ENCODE results near the gene ACVRL1. TPM values are rescaled to one million over a fixed set of nuclear protein-coding genes. Genes with fewer than 3 reads are reported as not detected.

Gene ACVRL1
- total RNA-seq, 1 donor from 2014 or later = 933 TPM

DNA sequence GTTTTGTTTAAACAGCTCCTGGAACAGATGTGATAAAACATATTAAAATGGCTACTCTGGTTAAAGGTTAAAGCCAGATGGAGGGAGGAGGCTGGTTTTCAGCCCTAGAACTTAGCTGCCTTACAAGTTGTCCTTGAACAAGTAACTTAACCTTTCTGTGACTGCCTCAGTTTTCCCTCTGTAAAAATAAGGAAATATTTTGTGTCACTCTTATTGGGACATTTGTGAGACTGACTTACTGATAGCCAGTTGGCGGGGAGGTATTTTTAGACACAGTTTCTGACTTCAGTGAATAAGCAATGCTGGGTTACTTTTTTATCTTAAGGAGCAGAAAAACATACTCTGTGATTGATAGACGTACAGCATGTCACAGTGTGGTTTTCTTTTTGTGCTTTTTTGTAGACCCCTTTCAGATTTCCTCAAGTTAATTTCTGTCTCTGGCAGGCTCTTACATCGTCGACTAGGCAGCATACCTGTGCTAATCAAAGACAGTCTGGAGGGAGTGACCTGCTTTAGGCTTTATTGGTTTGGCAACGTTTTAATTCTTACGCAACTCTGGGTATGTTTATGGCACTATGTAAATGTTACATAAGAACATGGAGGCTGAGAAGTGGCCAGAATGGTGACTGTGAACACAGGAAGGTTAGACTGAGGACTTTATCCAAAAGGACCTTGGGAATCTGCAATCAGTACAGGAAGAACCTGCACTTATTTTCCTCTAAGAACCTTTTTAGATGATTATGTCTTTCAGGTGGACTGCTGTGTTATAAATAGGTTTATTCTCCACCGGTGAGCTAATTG is 47.5 kb downstream of the ACVRL1 start:
- DNase-seq (ENCODE audit: extremely low read depth, low read depth, low spot score) = no peak

- DNase-seq (ENCODE audit: extremely low read depth, low read depth, low spot score) = no peak
These were observed 48.4 kb downstream of the ACVRL1 start for GRCh38 chr12:51955702-51956101.

- no peak for DNase-seq (ENCODE audit: extremely low read depth, low read depth, low spot score)
These were observed 51.2 kb downstream of the ACVRL1 start for GRCh38 chr12:51958542-51958941.

- DNase-seq (ENCODE audit: extremely low read depth, low read depth, low spot score) = no peak
These were observed 51.9 kb downstream of the ACVRL1 start for GRCh38 chr12:51959211-51959610.

- DNase-seq (ENCODE audit: extremely low read depth, low read depth, low spot score) = no peak
These were observed 52.6 kb downstream of the ACVRL1 start for GRCh38 chr12:51959921-51960320.

DNA sequence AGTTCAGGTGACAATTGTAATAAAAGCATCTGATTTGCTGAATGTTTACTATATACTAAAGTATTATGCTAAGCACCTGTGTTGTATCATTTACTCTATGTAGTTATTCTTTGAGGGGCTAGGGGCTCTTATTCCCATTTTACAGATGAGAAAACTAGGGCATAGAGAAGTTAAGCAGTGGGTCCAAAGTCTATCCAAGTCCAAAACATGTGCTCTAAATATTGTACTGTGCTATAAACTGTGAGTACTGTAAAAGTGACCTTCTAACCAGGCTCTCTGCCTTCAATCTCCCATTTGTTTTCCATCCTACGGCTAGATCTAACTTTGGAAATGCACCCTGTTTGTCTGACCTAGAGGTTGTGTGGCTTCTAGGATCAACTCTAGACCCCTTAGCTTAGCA is 53.2 kb downstream of the ACVRL1 start:
- DNase-seq (ENCODE audit: extremely low read depth, low read depth, low spot score) = no peak

GRCh38 chr12:51960890-51961289 is 53.6 kb downstream of the ACVRL1 start:
- no peak for DNase-seq (ENCODE audit: extremely low read depth, low read depth, low spot score)

DNA sequence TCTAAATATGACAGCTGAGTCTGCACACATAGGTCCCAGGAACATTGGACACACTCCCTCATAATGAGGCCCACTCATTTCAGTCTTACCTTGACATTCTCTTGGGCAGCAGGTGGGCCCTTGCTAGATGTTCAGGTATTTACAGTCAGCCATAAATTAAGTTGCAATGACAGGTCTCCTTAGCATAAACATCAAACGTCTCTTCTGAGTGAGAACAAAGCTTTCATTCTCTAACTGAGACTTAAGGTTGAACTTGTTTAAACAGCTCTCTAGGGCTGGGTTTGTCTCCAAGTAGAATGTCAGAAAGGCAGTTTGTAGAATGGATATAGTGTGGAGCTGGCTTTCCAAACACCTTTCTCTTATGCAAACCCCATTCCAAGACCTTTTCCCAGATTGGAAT is 54.5 kb downstream of the ACVRL1 start:
- DNase-seq (ENCODE audit: extremely low read depth, low read depth, low spot score) = no peak

- DNase-seq (ENCODE audit: extremely low read depth, low read depth, low spot score) = no peak
These were observed 55.4 kb downstream of the ACVRL1 start for GRCh38 chr12:51962737-51963136.

DNA sequence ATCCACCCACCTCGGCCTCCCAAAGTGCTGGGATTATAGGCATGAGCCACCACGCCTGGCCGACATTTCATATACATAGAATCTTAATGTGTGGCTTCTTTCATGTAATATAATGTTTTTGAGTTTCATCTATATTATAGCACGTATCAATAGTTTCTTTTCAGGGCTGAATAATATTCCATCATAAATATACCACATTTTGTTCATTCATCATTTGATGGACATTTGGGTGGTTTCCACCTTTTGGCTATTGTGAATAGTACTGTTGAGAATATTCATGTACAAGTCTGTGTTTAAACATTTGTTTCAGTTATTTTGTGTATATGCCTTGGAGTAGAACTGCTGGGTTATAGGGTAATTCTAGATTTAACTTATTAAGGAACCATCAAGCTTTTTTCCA is 56.2 kb downstream of the ACVRL1 start:
- DNase-seq (ENCODE audit: extremely low read depth, low read depth, low spot score) = no peak

- DNase-seq (ENCODE audit: extremely low read depth, low read depth, low spot score) = no peak
These were observed 62.3 kb downstream of the ACVRL1 start for GRCh38 chr12:51969643-51970042.

DNA sequence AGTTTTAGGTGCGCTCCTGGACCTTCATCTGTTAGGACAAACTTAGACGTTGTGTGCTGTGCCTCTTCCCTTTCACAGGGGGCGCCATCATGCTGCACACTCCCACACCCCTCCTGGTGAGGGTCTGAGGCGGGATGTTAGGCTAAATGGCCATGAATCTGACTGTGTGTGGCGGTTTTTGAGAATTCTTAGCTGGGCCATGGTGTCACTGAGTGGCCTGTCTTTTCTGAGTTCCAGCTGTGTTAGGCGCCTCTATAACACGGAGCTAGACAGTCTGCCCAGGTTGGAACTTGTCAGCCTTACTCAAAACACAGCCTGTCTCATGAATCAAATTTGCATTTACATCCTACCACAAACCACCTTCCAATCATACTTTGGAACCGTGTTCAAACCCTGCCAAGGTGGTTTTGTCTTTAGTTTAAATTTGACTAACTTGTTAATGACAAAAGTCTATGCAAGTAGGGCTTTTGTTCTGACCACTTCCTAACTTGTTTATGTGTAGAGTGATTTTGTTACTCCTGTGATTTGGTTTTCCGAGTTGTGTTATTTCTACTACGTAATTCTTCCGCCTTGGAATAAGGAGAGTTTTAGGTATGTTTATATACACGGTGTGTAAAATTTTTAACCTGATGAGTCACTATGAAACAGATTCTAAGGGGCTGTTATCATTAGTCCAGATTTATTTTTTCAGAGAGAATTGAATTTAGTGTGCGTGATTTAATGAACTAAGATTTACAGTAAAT is 63.8 kb downstream of the ACVRL1 start:
- DNase-seq (ENCODE audit: extremely low read depth, low read depth, low spot score) = no peak

- no peak for DNase-seq (ENCODE audit: extremely low read depth, low read depth, low spot score)
These were observed 64.5 kb downstream of the ACVRL1 start for GRCh38 chr12:51971679-51972421.

- no peak for DNase-seq (ENCODE audit: extremely low read depth, low read depth, low spot score)
These were observed 65.1 kb downstream of the ACVRL1 start for GRCh38 chr12:51972422-51972812.

- no peak for DNase-seq (ENCODE audit: extremely low read depth, low read depth, low spot score)
These were observed 65.6 kb downstream of the ACVRL1 start for GRCh38 chr12:51972849-51973273.

Other genes starting within 250 kb of the ACVRL1 start
- 0.41 and 0.73 TPM in 2 replicates for gene FIGNL2, start 58.8 kb upstream of the ACVRL1 start, total RNA-seq
- 1.2 and 3.2 TPM in 2 replicates for gene ANKRD33, start 19.4 kb upstream of the ACVRL1 start, total RNA-seq
- 5.2 and 9.0 TPM in 2 replicates for gene ACVR1B, start 44.2 kb downstream of the ACVRL1 start, total RNA-seq
- 38.2 and 53.3 TPM in 2 replicates for gene TAMALIN, start 99.4 kb downstream of the ACVRL1 start, total RNA-seq
- 2.4 and 3.4 TPM in 2 replicates for gene NR4A1, start 143.9 kb downstream of the ACVRL1 start, total RNA-seq
- gene ATG101, start 162.5 kb downstream of the ACVRL1 start, total RNA-seq = 44.3 and 76.7 TPM in 2 replicates
- not detected in 2 replicates for gene SMIM41, start 172.2 kb downstream of the ACVRL1 start, total RNA-seq

Measured in glomerular endothelial cell (primary cell).